HepG2 (cell line): ENCODE data around the gene NME4. TPM values are rescaled to one million over a fixed set of nuclear protein-coding genes. Genes with fewer than 3 reads are reported as not detected.

Source experiments
- ATAC-seq: fragments of 200-7000 bp; cut with Tn5 transposase; 3 replicates; pipeline ENCODE4 v1.9.1; 2020; ENCODE audit warnings: mild to moderate bottlenecking, moderate library complexity
- BruUV-seq: library from RNA; stranded (reverse); fragments of 400-500 nt; replicated peaks from 2 replicates; lab custom pipeline; 2021; lab: Mats Ljungman, UMichigan
- CTCF ChIA-PET: fragments of 300-600 bp; formaldehyde crosslinking; extraction: SDS; loops from one replicate; lab custom pipeline; 2021; ENCODE audit warnings: low total read pairs, inconsistent platforms, low intra/inter-chr PET ratio; lab: Yijun Ruan, JAX
- POLR2A ChIA-PET: fragments of 350-600 bp; sonication (Branson Sonifier 250); formaldehyde crosslinking; loops from one replicate; lab custom pipeline; 2020; ENCODE audit warnings: antibody characterized with exemption, inconsistent platforms; lab: Yijun Ruan, JAX
- DNase-seq: peaks from one replicate; pipeline ENCODE4 v3.0.0-alpha.2; 2015; ENCODE audit warnings: low spot score
- FAIRE-seq: peaks from 3 replicates; lab custom pipeline; 2011; peaks lifted over from hg19 to GRCh38; lab: Jason Lieb, UNC
- H2AFZ ChIP-seq: one replicate; pipeline ENCODE4 v1.6.1; 2011; ENCODE audit warnings: low read length, inconsistent platforms
- H3K27ac ChIP-seq: fragments of 300-600 bp; 3 replicates; pipeline ENCODE4 v1.8.0; 2011; ENCODE audit warnings: mixed run types, mild to moderate bottlenecking, mixed read lengths, low read length, inconsistent platforms; ENCODE audit not compliant: insufficient read depth; ENCODE audit errors: extremely low read length
- H3K27me3 ChIP-seq, 2 experiments: fragments of 200-600 bp in 1 of 2; 2 replicates in 1 of 2; 3 replicates in 1 of 2; pipeline versions ENCODE4 v1.6.0 to v1.8.0; 2011; ENCODE audit warnings: low read length in 2 of 2, mild to moderate bottlenecking in 2 of 2, moderate library complexity in 2 of 2, inconsistent platforms in 1 of 2; ENCODE audit not compliant: insufficient read depth in 2 of 2, control insufficient read depth in 1 of 2
- H3K36me3 ChIP-seq, 2 experiments: fragments of 200-600 bp in 1 of 2; replicated peaks in 1 of 2; 2 replicates in 1 of 2; 3 replicates in 1 of 2; pipeline versions ENCODE4 v1.5.1 to v1.8.0; 2011; ENCODE audit warnings: low read length in 2 of 2, inconsistent platforms in 1 of 2; ENCODE audit not compliant: insufficient read depth in 2 of 2, control insufficient read depth in 1 of 2
- H3K4me1 ChIP-seq: 2 replicates; pipeline ENCODE4 v1.5.1; 2012; ENCODE audit warnings: low read length, inconsistent platforms; ENCODE audit not compliant: insufficient read depth
- H3K4me2 ChIP-seq: 2 replicates; pipeline ENCODE4 v1.6.0; 2011; ENCODE audit warnings: low read depth, low read length, inconsistent platforms
- H3K4me3 ChIP-seq, 3 experiments: fragments of 200-600 bp in 1 of 3; sonication (generic), shearing (Covaris generic) in 1 of 3; replicated peaks in 1 of 3; 2 replicates each; pipeline ENCODE4 v1.5.1; 2011 to 2016; ENCODE audit warnings: low read length in 3 of 3, inconsistent platforms in 2 of 3, low read depth in 2 of 3, mild to moderate bottlenecking in 2 of 3, control low read depth in 1 of 3, mixed read lengths in 1 of 3; ENCODE audit not compliant: insufficient read depth in 1 of 3
- H3K79me2 ChIP-seq: one replicate; pipeline ENCODE4 v1.6.1; 2011; ENCODE audit warnings: low read length, inconsistent platforms; ENCODE audit not compliant: insufficient read depth
- H3K9ac ChIP-seq: 2 replicates; pipeline ENCODE4 v1.6.0; 2011; ENCODE audit warnings: mild to moderate bottlenecking, low read depth, low read length, inconsistent platforms; ENCODE audit not compliant: insufficient read depth
- H3K9me3 ChIP-seq: 2 replicates; pipeline ENCODE4 v1.5.1; 2012; ENCODE audit warnings: mild to moderate bottlenecking, low read length
- H4K20me1 ChIP-seq: 2 replicates; pipeline ENCODE4 v1.6.0; 2011; ENCODE audit warnings: inconsistent platforms, mild to moderate bottlenecking, low read length, moderate library complexity; ENCODE audit not compliant: insufficient read depth
- ATF7-NPFF ChIP-seq: sonication (generic); formaldehyde crosslinking; IDR thresholded peaks from 2 replicates; pipeline ENCODE4 v1.8.1; 2023; ENCODE audit warnings: mild to moderate bottlenecking, low read depth, missing genetic modification reagents, moderate library complexity
- CSRNP1 ChIP-seq: sonication (generic); formaldehyde crosslinking; IDR thresholded peaks from 2 replicates; pipeline ENCODE4 v1.8.1; 2023; ENCODE audit warnings: mild to moderate bottlenecking, missing genetic modification reagents
- DZIP1 ChIP-seq: sonication (generic); formaldehyde crosslinking; IDR thresholded peaks from 2 replicates; pipeline ENCODE4 v1.5.0; 2020; ENCODE audit warnings: mild to moderate bottlenecking, missing genetic modification reagents
- ESRRA ChIP-seq: sonication (generic); formaldehyde crosslinking; IDR thresholded peaks from 2 replicates; pipeline ENCODE4 v1.5.1; 2020; ENCODE audit warnings: mild to moderate bottlenecking, low read depth, missing genetic modification reagents
- MAFF ChIP-seq: IDR thresholded peaks from 2 replicates; pipeline ENCODE4 v1.6.1; 2011; ENCODE audit warnings: low read depth, low read length, improper control_type of control experiment
- MTA1 ChIP-seq: sonication (generic); formaldehyde crosslinking; IDR thresholded peaks from 2 replicates; pipeline ENCODE4 v1.4.0; 2020; ENCODE audit warnings: missing genetic modification reagents, mild to moderate bottlenecking, borderline replicate concordance
- SMAD1 ChIP-seq: sonication (generic); formaldehyde crosslinking; IDR thresholded peaks from 2 replicates; pipeline ENCODE4 v1.4.0; 2020; ENCODE audit warnings: missing genetic modification reagents, low read depth, mild to moderate bottlenecking, borderline replicate concordance
- SNAI1 ChIP-seq: sonication (generic); formaldehyde crosslinking; IDR thresholded peaks from 2 replicates; pipeline ENCODE4 v1.5.0; 2020; ENCODE audit warnings: mild to moderate bottlenecking, missing genetic modification reagents, borderline replicate concordance
- ZFP91 ChIP-seq: sonication (generic); formaldehyde crosslinking; IDR thresholded peaks from 2 replicates; pipeline ENCODE4 v1.9.0; 2022; ENCODE audit warnings: missing genetic modification reagents, mild to moderate bottlenecking, borderline replicate concordance
- ZFX ChIP-seq: sonication (generic); formaldehyde crosslinking; IDR thresholded peaks from 2 replicates; pipeline ENCODE4 v1.4.0; 2020; ENCODE audit warnings: mild to moderate bottlenecking, low read depth, missing genetic modification reagents, moderate library complexity
- ZNF460 ChIP-seq: sonication (generic); formaldehyde crosslinking; IDR thresholded peaks from 2 replicates; pipeline ENCODE4 v1.5.1; 2020; ENCODE audit warnings: missing genetic modification reagents, mild to moderate bottlenecking, borderline replicate concordance
- ZNF562 ChIP-seq: sonication (generic); formaldehyde crosslinking; IDR thresholded peaks from 2 replicates; pipeline ENCODE4 v1.8.0; 2022; ENCODE audit warnings: missing genetic modification reagents, borderline replicate concordance
- ZNF724P ChIP-seq: sonication (generic); formaldehyde crosslinking; IDR thresholded peaks from 2 replicates; pipeline ENCODE4 v1.8.0; 2022; ENCODE audit warnings: missing genetic modification reagents, borderline replicate concordance
- whole genome bisulfite sequencing: methylation state at CpG from one replicate; pipeline ENCODE4 v1.1.6; 2017; ENCODE audit warnings: low lambda C conversion rate; 5-methylcytosine and 5-hydroxymethylcytosine counted together
- in situ Hi-C: cut with HindIII; loops from 2 replicates; pipeline ENCODE4 v1.10.0; 2017; ENCODE audit warnings: low pct_unique_long_range_greater_than_20kb; ENCODE audit not compliant: extremely low pct_ligation_motif_present
- intact Hi-C: fragments of 100-400 bp; cut with micrococcal nuclease; formaldehyde crosslinking; loops from one replicate; pipeline ENCODE4 v1.10.0; 2022; ENCODE audit not compliant: unreplicated experiment
- polyA plus RNA-seq, 8 experiments: library from polyadenylated mRNA; depleted of rRNA in 3 of 8; stranded (reverse) in 7 of 8; unstranded in 1 of 8; fragments of >200 nt; fragmentation: Illumina TruSeq in 4 of 8; extraction: Trizol in 4 of 8; gene quantifications; 2 replicates each; pipeline versions ENCODE4 v1.2.1 to v1.2.3, GENCODE V29; 2011 to 2016; ENCODE audit warnings: low read depth in 4 of 8, missing spikeins in 1 of 8, mixed read lengths in 1 of 8; ENCODE audit not compliant: insufficient read depth in 1 of 8
- total RNA-seq, 5 experiments: library from RNA; depleted of rRNA; stranded (reverse); fragments of >200 nt; fragmentation: Illumina TruSeq; extraction: Trizol; gene quantifications; 2 replicates each; pipeline ENCODE4 v1.2.3, GENCODE V29; 2016; ENCODE audit warnings: low read depth in 1 of 5

NME4 gene
- total and polyA plus RNA-seq, 2 of the 13 experiments (the other 11 are each of a cell fraction or from before 2014, with no cell fraction given): 121 to 263 TPM

- Histone ChIP-seq H2AFZ (no peak overlapping the region), H3K27ac (no peak overlapping the region), H3K4me3 (peak overlapping the region in 1 of 3 experiments; percentile 46; a peak in 2 of 6 replicates), H3K4me1 (peaks cover 74% of the 10 kb centered on the region), H3K27me3 (peaks cover 1 to 13% of the 10 kb centered on the region in 2 experiments; a peak in 4 of 5 replicates), H3K9ac (0 out of 2 replicates have a peak overlapping the region, but pooled peaks have one; percentile 11), H3K9me3 (no peaks in the 10 kb centered on the region), H3K4me2 (peak overlapping the region; percentile 71), H4K20me1 (no peaks in the 10 kb centered on the region), H3K79me2 (peaks cover 3% of the 10 kb centered on the region), H3K36me3 (peaks cover 5 to 21% of the 10 kb centered on the region in 2 experiments; a peak in 4 of 5 replicates)
- in situ Hi-C loops (loop anchor here (5.0 kb wide), 1 partner anchor 93 kb away; no protein-coding TSS in a partner anchor), intact Hi-C loops (loop anchor here (5.0 kb wide), 2 partner anchors 138 to 248 kb away; partner anchors contain the start of gene LUC7L)
- DNase-seq: no peak
- ChIA-PET POLR2A (interaction anchor here (0.9 to 1.5 kb wide), 3 partner anchors 12 to 37 kb away, joined by 3 to 6 read pairs (median 4); partner anchors contain the start of genes AXIN1 and DECR2), CTCF (interaction anchor here (0.9 kb wide), 1 partner anchor 257 kb away, joined by 3 read pairs; no protein-coding TSS in a partner anchor)
- 65% methylated on average over 15 of the region's 19 CpGs for WGBS
- ATAC-seq: 0 out of 3 replicates have a peak, but pooled peaks have one; percentile 1
- no TSS peak for BruUV-seq
- no peak for FAIRE-seq
- no peak for TF ChIP-seq ZNF562 (CRISPR knock-in tag)
- peak; percentile 63 for TF ChIP-seq ZFX (CRISPR knock-in tag)
- TF ChIP-seq CSRNP1 (CRISPR knock-in tag): peak; percentile 46; the same call in 1 of the 2 replicates
- TF ChIP-seq MAFF: no peak
- 0 out of 2 replicates have a peak, but pooled peaks have one; percentile 39 for TF ChIP-seq ZFP91
- TF ChIP-seq MTA1 (CRISPR knock-in tag): peak; percentile 40; the same call in 1 of the 2 replicates
- peak; percentile 35; the same call in 1 of the 2 replicates for TF ChIP-seq SMAD1 (CRISPR knock-in tag)
- no peak for TF ChIP-seq SNAI1 (CRISPR knock-in tag)
- 0 out of 2 replicates have a peak, but pooled peaks have one; percentile 50 for TF ChIP-seq ESRRA (CRISPR knock-in tag)
- TF ChIP-seq ZNF460 (CRISPR knock-in tag): peak; percentile 84; the same call in 1 of the 2 replicates
- TF ChIP-seq ZNF724P: 0 out of 2 replicates have a peak, but pooled peaks have one; percentile 63
- 0 out of 2 replicates have a peak, but pooled peaks have one; percentile 24 for TF ChIP-seq DZIP1 (CRISPR knock-in tag)
- TF ChIP-seq ATF7-NPFF: peak; percentile 78
These were observed 32.2 kb upstream of the NME4 start for GRCh38 chr16:364595-365491.
